GM18511 (cell line): ENCODE measurements around the gene PTBP3.
"Not testable (repeated sequence)": the region's sequence is repeated elsewhere in the genome, so short reads cannot be mapped to it uniquely, and the experiment has no call there.

Experiments
- ATAC-seq: cut with Tn5 transposase; IDR thresholded peaks from one replicate; pipeline ENCODE4 v1.9.1; 2021; ENCODE audit warnings: mild to moderate bottlenecking, moderate library complexity; ENCODE audit not compliant: unreplicated experiment

The PTBP3 gene

GRCh38 chr9:112273876-112274275, 59.5 kb downstream of the PTBP3 start:
- no peak for ATAC-seq

- no peak for ATAC-seq
Observed at GRCh38 chr9:112271466-112272098, 61.8 kb downstream of the PTBP3 start.

- ATAC-seq, result no peak
Observed at GRCh38 chr9:112268413-112268812, 65.0 kb downstream of the PTBP3 start.

GRCh38 chr9:112267086-112267485, 66.3 kb downstream of the PTBP3 start:
- ATAC-seq, result not testable (repeated sequence)

- ATAC-seq, result no peak
Observed at GRCh38 chr9:112265391-112265790, 68.0 kb downstream of the PTBP3 start.

- no peak for ATAC-seq
Observed at GRCh38 chr9:112262577-112262976, 70.8 kb downstream of the PTBP3 start.

GRCh38 chr9:112261133-112261532, 72.3 kb downstream of the PTBP3 start:
- no peak for ATAC-seq

GRCh38 chr9:112258106-112258505, 75.3 kb downstream of the PTBP3 start:
- no peak for ATAC-seq

- no peak for ATAC-seq
Observed at GRCh38 chr9:112252194-112252593, 81.2 kb downstream of the PTBP3 start.

- peak; percentile 75 for ATAC-seq
Observed at GRCh38 chr9:112249277-112249676, 84.1 kb downstream of the PTBP3 start.

GRCh38 chr9:112248722-112249121, 84.7 kb downstream of the PTBP3 start:
- ATAC-seq, result no peak

GRCh38 chr9:112247090-112247489, 86.3 kb downstream of the PTBP3 start:
- ATAC-seq, result no peak

GRCh38 chr9:112245126-112245525, 88.3 kb downstream of the PTBP3 start:
- ATAC-seq, result no peak

- ATAC-seq, result no peak
Observed at GRCh38 chr9:112242147-112242804, 91.1 kb downstream of the PTBP3 start.

GRCh38 chr9:112241491-112241890, 91.9 kb downstream of the PTBP3 start:
- no peak for ATAC-seq

- no peak for ATAC-seq
Observed at GRCh38 chr9:112239708-112240107, 93.7 kb downstream of the PTBP3 start.

- ATAC-seq, result no peak
Observed at GRCh38 chr9:112239284-112239683, 94.1 kb downstream of the PTBP3 start.

- ATAC-seq, result no peak
Observed at GRCh38 chr9:112234779-112235178, 98.6 kb downstream of the PTBP3 start.

GRCh38 chr9:112233769-112234168, 99.7 kb downstream of the PTBP3 start:
- ATAC-seq, result no peak

GRCh38 chr9:112232233-112232632, 101.2 kb downstream of the PTBP3 start:
- no peak for ATAC-seq

GRCh38 chr9:112226091-112226490, 107.3 kb downstream of the PTBP3 start:
- ATAC-seq, result no peak

- ATAC-seq, result peak; percentile 80
Observed at GRCh38 chr9:112224401-112225289, 108.8 kb downstream of the PTBP3 start.
